Gastroesophageal sphincter (tissue), 3 donors: Measurements from ENCODE around the gene CPEB3.

ENCODE experiments used
- CTCF ChIP-seq, 4 experiments: fragments of 200-600 bp in 2 of 4; fragments of 450-650 bp in 2 of 4; sonication (generic) in 1 of 4; IDR thresholded peaks; one replicate each; pipeline ENCODE4 v1.5.1; 2017 to 2019; ENCODE audit warnings: antibody characterized with exemption in 4 of 4, mild to moderate bottlenecking in 2 of 4, moderate library complexity in 2 of 4
- POLR2A ChIP-seq, 2 donors: fragments of 450-650 bp; IDR thresholded peaks; one replicate each; pipeline ENCODE4 v1.6.1; 2017; ENCODE audit warnings: antibody characterized with exemption in 2 of 2, mild to moderate bottlenecking in 2 of 2, moderate library complexity in 1 of 2
- POLR2AphosphoS5 ChIP-seq: sonication (generic); formaldehyde crosslinking; IDR thresholded peaks from one replicate; pipeline ENCODE4 v1.6.1; 2017; ENCODE audit warnings: antibody characterized with exemption

GRCh38 chr10:92130622-92131274 lies 160.1 kb downstream of the CPEB3 start:
- TF ChIP-seq POLR2AphosphoS5 (no peak), CTCF (IDR thresholded peaks at IDR 0.05) (no peak), POLR2A (IDR thresholded peaks at IDR 0.05) (no peak)
